WTC11 (cell line): Measurements from ENCODE around the gene SLC19A3.

Source experiments
- FOXP1 ChIP-seq: sonication (generic); formaldehyde crosslinking; IDR thresholded peaks from 2 replicates; pipeline ENCODE4 v1.8.0; 2022; ENCODE audit warnings: missing genetic modification reagents, mild to moderate bottlenecking, moderate library complexity, borderline replicate concordance
- MYBL2 ChIP-seq: sonication (generic); formaldehyde crosslinking; IDR thresholded peaks from 2 replicates; pipeline ENCODE4 v1.8.1; 2023; ENCODE audit warnings: mild to moderate bottlenecking, moderate library complexity, missing genetic modification reagents
- NFYB ChIP-seq: sonication (generic); formaldehyde crosslinking; conservative IDR thresholded peaks from 2 replicates; pipeline ENCODE4 v1.8.0; 2022; ENCODE audit warnings: low read depth, missing genetic modification reagents
- NR2C2 ChIP-seq: sonication (generic); formaldehyde crosslinking; IDR thresholded peaks from 2 replicates; pipeline ENCODE4 v1.8.0; 2022; ENCODE audit warnings: mild to moderate bottlenecking, missing genetic modification reagents
- USF2 ChIP-seq: sonication (generic); formaldehyde crosslinking; IDR thresholded peaks from 2 replicates; pipeline ENCODE4 v1.8.1; 2023; ENCODE audit warnings: mild to moderate bottlenecking, missing genetic modification reagents, moderate library complexity
- ZNF121 ChIP-seq: sonication (generic); formaldehyde crosslinking; IDR thresholded peaks from 2 replicates; pipeline ENCODE4 v1.8.0; 2023; ENCODE audit warnings: missing genetic modification reagents
- ZNF416 ChIP-seq: fragments of 250-450 bp; sonication (Bioruptor Pico); IDR thresholded peaks from 2 replicates; pipeline ENCODE4 v1.9.0; 2021; ENCODE audit warnings: mild to moderate bottlenecking, inconsistent platforms
- ZNF423 ChIP-seq: fragments of 250-450 bp; sonication (Bioruptor Pico); IDR thresholded peaks from 2 replicates; pipeline ENCODE4 v2.1.2; 2022; ENCODE audit warnings: mild to moderate bottlenecking, moderate library complexity
- TF ChIP-seq, protein P1 (sequence below): fragments of 200-600 bp; IDR thresholded peaks from 2 replicates; pipeline ENCODE4 v1.8.0; 2022; ENCODE audit warnings: antibody characterized with exemption
- TF ChIP-seq, protein P2 (sequence below): sonication (generic); formaldehyde crosslinking; IDR thresholded peaks from 2 replicates; pipeline ENCODE4 v1.8.0; 2022; ENCODE audit warnings: mild to moderate bottlenecking, missing genetic modification reagents
- TF ChIP-seq, protein P3 (sequence below): sonication (generic); formaldehyde crosslinking; IDR thresholded peaks from 2 replicates; pipeline ENCODE4 v1.8.1; 2022; ENCODE audit warnings: missing genetic modification reagents, borderline replicate concordance
- TF ChIP-seq, protein P4 (sequence below): sonication (generic); formaldehyde crosslinking; IDR thresholded peaks from 2 replicates; pipeline ENCODE4 v1.8.0; 2023; ENCODE audit warnings: mild to moderate bottlenecking, missing genetic modification reagents

GRCh38 chr2:227707390-227707789, 10.4 kb downstream of the SLC19A3 start:
- TF ChIP-seq, protein P1, sequence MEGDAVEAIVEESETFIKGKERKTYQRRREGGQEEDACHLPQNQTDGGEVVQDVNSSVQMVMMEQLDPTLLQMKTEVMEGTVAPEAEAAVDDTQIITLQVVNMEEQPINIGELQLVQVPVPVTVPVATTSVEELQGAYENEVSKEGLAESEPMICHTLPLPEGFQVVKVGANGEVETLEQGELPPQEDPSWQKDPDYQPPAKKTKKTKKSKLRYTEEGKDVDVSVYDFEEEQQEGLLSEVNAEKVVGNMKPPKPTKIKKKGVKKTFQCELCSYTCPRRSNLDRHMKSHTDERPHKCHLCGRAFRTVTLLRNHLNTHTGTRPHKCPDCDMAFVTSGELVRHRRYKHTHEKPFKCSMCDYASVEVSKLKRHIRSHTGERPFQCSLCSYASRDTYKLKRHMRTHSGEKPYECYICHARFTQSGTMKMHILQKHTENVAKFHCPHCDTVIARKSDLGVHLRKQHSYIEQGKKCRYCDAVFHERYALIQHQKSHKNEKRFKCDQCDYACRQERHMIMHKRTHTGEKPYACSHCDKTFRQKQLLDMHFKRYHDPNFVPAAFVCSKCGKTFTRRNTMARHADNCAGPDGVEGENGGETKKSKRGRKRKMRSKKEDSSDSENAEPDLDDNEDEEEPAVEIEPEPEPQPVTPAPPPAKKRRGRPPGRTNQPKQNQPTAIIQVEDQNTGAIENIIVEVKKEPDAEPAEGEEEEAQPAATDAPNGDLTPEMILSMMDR = no peak
- no peak for TF ChIP-seq MYBL2
- TF ChIP-seq, protein P2, sequence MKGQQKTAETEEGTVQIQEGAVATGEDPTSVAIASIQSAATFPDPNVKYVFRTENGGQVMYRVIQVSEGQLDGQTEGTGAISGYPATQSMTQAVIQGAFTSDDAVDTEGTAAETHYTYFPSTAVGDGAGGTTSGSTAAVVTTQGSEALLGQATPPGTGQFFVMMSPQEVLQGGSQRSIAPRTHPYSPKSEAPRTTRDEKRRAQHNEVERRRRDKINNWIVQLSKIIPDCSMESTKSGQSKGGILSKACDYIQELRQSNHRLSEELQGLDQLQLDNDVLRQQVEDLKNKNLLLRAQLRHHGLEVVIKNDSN = no peak
- no peak for TF ChIP-seq ZNF121
- no peak for TF ChIP-seq NR2C2
- TF ChIP-seq, protein P3, sequence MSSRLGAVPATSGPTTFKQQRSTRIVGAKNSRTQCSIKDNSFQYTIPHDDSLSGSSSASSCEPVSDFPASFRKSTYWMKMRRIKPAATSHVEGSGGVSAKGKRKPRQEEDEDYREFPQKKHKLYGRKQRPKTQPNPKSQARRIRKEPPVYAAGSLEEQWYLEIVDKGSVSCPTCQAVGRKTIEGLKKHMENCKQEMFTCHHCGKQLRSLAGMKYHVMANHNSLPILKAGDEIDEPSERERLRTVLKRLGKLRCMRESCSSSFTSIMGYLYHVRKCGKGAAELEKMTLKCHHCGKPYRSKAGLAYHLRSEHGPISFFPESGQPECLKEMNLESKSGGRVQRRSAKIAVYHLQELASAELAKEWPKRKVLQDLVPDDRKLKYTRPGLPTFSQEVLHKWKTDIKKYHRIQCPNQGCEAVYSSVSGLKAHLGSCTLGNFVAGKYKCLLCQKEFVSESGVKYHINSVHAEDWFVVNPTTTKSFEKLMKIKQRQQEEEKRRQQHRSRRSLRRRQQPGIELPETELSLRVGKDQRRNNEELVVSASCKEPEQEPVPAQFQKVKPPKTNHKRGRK = no peak
- no peak for TF ChIP-seq FOXP1
- TF ChIP-seq, protein P4, sequence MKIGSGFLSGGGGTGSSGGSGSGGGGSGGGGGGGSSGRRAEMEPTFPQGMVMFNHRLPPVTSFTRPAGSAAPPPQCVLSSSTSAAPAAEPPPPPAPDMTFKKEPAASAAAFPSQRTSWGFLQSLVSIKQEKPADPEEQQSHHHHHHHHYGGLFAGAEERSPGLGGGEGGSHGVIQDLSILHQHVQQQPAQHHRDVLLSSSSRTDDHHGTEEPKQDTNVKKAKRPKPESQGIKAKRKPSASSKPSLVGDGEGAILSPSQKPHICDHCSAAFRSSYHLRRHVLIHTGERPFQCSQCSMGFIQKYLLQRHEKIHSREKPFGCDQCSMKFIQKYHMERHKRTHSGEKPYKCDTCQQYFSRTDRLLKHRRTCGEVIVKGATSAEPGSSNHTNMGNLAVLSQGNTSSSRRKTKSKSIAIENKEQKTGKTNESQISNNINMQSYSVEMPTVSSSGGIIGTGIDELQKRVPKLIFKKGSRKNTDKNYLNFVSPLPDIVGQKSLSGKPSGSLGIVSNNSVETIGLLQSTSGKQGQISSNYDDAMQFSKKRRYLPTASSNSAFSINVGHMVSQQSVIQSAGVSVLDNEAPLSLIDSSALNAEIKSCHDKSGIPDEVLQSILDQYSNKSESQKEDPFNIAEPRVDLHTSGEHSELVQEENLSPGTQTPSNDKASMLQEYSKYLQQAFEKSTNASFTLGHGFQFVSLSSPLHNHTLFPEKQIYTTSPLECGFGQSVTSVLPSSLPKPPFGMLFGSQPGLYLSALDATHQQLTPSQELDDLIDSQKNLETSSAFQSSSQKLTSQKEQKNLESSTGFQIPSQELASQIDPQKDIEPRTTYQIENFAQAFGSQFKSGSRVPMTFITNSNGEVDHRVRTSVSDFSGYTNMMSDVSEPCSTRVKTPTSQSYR (CRISPR knock-in tag) = no peak
- no peak for TF ChIP-seq ZNF423 (CRISPR knock-in tag)
- TF ChIP-seq NFYB (CRISPR knock-in tag) = no peak
- TF ChIP-seq ZNF416 (CRISPR knock-in tag) = no peak
- TF ChIP-seq USF2 (CRISPR knock-in tag) = no peak
